GM21619 (cell line): ENCODE data around the gene CREBBP.

Experiments used
- ATAC-seq: cut with Tn5 transposase; IDR thresholded peaks from one replicate; pipeline ENCODE4 v1.9.1; 2021; ENCODE audit not compliant: unreplicated experiment

Gene CREBBP

GRCh38 chr16:3769942-3770341 lies 110.6 kb downstream of the CREBBP start:
- no peak for ATAC-seq

DNA sequence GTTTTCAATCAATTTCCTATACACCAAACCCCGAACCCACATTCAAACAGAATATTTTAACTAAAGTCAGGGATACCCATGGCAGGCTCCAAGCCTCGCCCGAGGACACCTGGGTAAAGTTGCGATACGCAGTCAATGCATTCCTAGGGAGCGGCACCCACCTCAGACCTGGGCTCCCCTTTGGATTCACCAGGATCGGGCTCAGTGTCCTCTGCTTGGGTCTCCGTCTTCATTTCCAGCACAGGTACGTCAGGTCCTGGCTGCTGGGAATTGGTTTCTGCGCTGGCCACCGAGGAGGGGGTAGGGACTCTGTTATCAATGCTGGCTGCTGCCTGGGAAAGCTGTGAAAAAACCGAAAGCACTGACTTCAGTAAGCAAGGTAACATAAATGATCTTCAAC lies 111.5 kb downstream of the CREBBP start:
- ATAC-seq: no peak

DNA sequence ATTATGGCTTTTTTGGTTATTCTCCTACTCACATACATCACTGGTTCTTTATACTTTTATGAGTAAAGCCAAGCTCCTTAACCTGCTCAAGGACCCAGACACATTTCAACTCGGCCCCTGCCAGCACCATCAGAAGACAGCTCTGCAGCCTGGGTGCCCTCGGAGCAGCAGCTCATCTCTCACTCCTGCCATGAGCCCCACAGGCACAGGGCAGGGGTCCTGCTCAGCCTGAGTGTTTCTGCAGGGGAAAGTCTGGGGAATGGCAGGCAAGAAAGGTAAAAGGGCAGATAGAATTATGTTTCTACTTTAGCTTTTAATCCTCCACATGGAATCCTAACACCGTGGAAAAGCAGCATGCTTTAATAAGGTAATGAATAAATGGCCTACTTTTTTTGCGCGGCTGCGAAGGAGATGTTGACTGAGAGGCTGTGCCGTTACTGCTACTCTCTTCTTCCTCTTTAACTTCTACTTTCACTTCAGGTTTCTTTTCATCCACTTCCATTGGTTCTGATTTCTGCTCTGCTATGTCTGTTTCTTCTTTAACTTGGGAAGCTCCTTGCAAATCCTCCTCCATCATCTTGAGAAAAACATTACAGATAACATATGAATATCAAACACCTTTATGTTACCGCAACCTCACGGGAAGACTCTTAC lies 113.1 kb downstream of the CREBBP start:
- ATAC-seq: no peak

DNA sequence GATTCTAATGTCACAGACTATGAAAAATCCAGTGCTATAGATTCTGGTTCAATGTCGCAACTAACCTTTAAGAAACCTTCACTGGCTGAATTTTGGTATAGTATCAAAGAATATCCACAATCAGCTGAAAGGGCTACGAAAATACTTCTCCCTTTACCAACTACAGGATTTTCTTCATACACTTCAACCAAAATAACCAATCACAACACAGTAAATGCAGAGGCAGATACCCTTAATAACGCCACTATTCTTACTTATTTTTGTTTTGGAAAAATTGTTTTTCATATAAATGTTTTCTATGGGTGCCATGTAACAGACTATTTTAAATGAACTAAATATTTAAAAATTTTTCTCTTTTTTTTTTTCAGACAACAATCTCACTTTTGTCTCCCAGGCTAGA lies 114.3 kb downstream of the CREBBP start:
- ATAC-seq: no peak

- no peak for ATAC-seq
These were observed 116.1 kb downstream of the CREBBP start for GRCh38 chr16:3764409-3764808.

- ATAC-seq: no peak
These were observed 118.3 kb downstream of the CREBBP start for GRCh38 chr16:3762107-3762750.

GRCh38 chr16:3761375-3762106 lies 119.0 kb downstream of the CREBBP start:
- no peak for ATAC-seq

GRCh38 chr16:3760518-3760917 lies 120.0 kb downstream of the CREBBP start:
- no peak for ATAC-seq

- no peak for ATAC-seq
These were observed 120.8 kb downstream of the CREBBP start for GRCh38 chr16:3759736-3760135.

- no peak for ATAC-seq
These were observed 124.4 kb downstream of the CREBBP start for GRCh38 chr16:3756113-3756512.

DNA sequence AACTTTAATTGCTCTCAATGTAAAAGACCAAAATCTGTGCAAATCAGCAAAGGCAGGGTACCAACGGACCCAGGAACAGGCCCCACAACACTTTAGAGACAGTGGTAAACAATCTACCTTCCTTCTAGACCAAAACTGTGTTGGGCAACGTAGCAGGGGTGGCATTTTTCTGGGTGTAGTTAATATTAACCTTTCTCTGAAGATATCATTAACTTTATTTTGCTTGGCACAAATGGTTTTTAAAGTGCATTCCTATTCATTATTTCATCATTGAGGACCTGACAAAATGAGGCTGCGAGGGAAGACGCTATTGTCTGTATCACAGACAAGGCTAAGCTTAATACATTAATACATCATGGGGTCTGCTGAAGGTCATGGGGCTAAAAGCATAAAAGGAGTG lies 125.3 kb downstream of the CREBBP start:
- no peak for ATAC-seq

- ATAC-seq: no peak
These were observed 125.7 kb downstream of the CREBBP start for GRCh38 chr16:3754772-3755171.

DNA sequence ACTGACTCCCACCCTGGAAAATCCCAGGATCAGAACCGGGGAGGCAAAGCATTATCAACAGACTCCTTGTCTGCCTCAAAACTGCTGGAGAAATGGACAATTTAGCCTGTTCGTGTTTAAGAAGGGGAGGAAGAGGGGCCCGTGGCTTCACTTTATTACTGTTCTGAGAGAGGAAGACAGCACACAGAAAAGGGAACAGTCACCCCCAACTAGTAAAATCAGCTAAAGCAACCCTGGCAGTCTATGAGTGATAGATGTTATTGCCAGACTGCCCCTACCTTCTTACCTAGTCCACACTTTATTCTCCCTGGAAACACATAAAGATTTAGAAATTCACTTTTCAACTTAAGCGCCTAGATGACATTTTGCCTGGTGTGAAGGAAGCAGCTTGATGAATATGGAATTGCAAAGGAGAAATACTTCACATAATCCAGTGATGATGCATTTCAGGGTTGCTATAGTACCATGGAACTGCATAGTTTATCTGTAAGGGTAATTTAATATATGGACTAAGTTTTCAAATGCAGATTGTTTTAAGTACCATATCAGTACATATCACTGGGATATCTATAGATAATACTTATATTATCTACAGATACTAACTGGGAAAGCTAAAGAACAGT lies 126.3 kb downstream of the CREBBP start:
- no peak for ATAC-seq

- ATAC-seq: no peak
These were observed 127.5 kb downstream of the CREBBP start for GRCh38 chr16:3752984-3753383.

GRCh38 chr16:3751878-3752277 lies 128.6 kb downstream of the CREBBP start:
- ATAC-seq: no peak

GRCh38 chr16:3748307-3748706 lies 132.2 kb downstream of the CREBBP start:
- no peak for ATAC-seq

DNA sequence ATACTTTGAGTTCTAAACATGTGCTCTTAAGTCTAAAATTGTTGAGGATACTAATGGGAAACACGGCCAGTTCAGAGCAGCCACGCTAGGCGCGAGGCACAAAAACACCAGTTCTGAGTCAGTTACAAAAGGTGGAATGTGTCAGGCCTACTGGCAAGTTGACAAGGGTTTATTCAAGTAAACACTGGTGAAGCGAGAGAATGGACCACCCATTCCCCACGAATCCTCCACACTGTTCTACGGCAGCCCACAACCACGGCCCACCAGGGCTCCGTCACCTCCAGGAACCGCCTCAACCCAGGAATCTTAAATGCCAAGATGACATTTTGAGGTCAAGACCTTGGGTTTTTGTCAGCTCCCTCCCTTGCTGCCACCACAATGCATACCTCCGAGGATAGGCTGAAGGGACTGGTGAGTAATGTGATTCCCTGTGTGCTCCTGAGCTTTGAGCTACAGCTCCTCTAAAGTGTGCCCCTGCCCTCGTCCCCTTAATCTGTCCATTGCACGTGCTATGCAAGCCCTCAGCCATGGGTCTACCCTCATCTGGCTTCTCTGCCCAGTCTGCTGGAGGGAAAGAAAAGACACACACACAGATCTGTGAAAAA lies 134.7 kb downstream of the CREBBP start:
- ATAC-seq: no peak

DNA sequence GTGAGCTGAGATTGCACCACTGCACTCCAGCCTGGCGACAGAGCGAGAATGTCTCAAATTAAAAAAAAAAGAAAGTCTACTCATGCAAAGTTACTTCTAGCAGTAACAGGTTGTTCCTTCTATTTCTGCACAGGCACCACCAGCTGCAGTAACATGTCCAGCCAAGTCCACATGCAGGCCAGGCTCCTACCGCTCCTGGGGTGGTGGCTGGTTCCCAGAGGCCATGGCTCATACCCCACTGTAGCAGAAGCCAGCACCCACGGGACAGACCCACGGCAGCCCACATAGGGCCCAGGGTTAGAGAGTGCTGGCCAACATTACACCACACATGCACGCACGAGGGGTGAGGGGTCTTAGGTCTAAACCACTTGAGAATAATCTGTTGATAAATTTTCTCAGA lies 136.5 kb downstream of the CREBBP start:
- no peak for ATAC-seq

DNA sequence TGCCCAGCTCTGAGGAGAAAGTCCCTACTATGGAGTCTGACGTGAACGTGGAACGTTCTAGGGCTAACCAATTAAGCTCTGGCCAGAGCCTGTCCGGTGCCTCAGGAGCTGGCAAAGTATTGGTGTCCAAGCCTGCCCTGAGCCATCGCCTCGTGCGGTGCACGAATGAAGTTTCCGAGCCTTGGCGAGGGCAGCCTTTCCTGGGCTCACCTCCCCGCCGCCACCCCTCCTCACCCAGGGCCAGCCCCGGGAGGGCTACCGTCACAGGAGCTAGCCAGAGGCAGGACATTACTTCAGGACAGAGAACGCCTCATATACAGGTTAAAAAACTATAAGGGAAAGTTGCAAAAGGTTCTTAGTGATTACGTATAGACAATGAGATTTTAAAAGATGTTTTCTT lies 139.6 kb downstream of the CREBBP start:
- no peak for ATAC-seq

DNA sequence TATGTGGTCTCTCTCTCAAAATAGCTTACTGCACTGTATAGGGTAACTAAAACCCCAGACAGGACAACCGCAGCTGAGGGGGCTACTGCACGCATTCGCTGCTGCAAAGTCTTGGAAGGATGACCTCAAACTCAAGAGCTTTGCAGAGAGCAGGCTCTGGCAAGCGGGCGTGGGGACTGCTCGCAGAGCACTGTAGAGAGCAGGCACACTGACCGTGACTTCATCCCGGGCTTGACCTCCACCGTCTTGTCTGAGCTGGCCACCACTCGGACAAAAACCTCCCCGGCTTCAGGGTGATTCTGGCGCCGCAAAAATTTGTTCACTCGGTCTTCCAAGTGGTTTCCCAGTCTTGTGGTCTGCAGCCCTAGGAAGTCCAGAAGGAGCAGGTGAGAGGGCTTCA lies 140.3 kb downstream of the CREBBP start:
- no peak for ATAC-seq

DNA sequence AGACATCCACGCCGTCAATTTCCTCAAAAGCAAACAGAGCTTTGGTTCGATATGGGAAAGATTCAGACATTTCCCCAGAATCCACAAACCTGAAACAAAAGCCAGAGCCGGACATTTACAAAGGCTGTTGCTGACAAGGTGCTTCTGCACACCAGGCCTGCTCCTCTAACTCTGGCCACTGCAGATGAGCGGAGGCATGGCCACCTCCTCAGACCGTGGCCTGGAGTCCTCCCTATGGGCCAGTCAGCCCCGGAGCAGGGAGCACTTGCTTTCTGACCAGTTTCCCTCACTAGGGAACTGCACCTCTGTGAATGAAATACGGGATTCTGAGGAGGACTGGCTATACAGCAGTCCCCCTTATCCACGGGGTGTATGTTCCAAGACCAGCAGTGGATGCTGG lies 140.9 kb downstream of the CREBBP start:
- no peak for ATAC-seq
